Measurements from ENCODE around the gene COX19.
"Not testable (repeated sequence)": the region's sequence is repeated elsewhere in the genome, so short reads cannot be mapped to it uniquely, and the experiment has no call there.

GRCh38 chr7:1001069-1001770 lies 25.9 kb upstream of the COX19 start:
- TF ChIP-seq CTCF (IDR thresholded peaks at IDR 0.05 in 4 of 5, conservative IDR thresholded peaks at IDR 0.05 in 1 of 5); POLR2A (IDR thresholded peaks at IDR 0.05): not testable (repeated sequence)

All from gastrocnemius medialis (tissue), 4 donors.